ENCODE data around the gene ACTA2. TPM values are rescaled to one million over a fixed set of nuclear protein-coding genes. Genes with fewer than 3 reads are reported as not detected.
"Not testable (repeated sequence)": the region's sequence is repeated elsewhere in the genome, so short reads cannot be mapped to it uniquely, and the experiment has no call there.

The ACTA2 gene
- total RNA-seq, 1 donor from 2014 or later, result 19.0 TPM

DNA sequence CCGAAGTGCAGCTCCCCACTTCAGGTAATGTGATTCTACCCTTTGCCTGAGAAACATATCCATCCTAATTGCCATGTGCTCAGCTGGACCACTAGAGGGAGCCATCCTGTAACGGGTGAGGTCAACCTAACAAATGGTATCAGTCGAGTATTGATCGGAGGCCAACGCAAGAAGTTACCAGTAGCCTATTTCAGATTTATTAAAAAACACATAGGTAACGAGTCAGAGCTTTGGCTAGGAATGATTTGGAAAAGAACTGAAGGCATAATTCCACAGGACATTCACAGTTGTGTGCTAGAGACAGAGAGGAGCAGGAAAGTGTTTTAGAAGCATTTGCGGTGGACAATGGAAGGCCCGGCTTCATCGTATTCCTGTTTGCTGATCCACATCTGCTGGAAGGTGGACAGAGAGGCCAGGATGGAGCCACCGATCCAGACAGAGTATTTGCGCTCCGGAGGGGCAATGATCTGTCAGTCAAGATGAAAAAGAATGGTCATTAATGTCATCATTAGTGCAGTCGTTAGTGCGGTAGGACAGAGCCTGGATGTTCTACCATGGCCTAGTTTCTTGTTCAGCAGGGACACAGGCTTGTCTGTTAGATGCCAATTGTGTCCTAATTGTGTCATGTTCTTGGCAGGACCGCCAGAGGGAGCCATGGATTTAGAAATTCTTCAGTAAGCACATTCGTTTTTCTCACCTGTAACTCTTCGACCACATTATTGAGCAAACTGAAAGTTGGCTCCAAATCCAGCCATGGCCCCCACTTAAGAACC lies 17.5 kb downstream of the ACTA2 start:
- Histone ChIP-seq H3K4me3 (no peak overlapping the region), H3K4me2 (no peak overlapping the region), H3K36me3 (no peaks in the 10 kb centered on the region), H3K27ac (no peak overlapping the region), H3K4me1 (no peaks in the 10 kb centered on the region), H3F3A (ENCODE audit: low read depth) (no peaks in the 10 kb centered on the region), H3K79me2 (ENCODE audit: low read depth) (no peaks in the 10 kb centered on the region), H2AFZ (replicated peaks) (peak overlapping the region; percentile 12), H3K9ac (no peak overlapping the region), H3K9me3 (ENCODE audit: low read depth) (no peaks in the 10 kb centered on the region), H3K27me3 (no peaks in the 10 kb centered on the region), H4K20me1 (ENCODE audit: low read depth) (no peaks in the 10 kb centered on the region)
- no peak overlapping the region for H3K27ac Mint-ChIP-seq
- TF ChIP-seq, protein P1, sequence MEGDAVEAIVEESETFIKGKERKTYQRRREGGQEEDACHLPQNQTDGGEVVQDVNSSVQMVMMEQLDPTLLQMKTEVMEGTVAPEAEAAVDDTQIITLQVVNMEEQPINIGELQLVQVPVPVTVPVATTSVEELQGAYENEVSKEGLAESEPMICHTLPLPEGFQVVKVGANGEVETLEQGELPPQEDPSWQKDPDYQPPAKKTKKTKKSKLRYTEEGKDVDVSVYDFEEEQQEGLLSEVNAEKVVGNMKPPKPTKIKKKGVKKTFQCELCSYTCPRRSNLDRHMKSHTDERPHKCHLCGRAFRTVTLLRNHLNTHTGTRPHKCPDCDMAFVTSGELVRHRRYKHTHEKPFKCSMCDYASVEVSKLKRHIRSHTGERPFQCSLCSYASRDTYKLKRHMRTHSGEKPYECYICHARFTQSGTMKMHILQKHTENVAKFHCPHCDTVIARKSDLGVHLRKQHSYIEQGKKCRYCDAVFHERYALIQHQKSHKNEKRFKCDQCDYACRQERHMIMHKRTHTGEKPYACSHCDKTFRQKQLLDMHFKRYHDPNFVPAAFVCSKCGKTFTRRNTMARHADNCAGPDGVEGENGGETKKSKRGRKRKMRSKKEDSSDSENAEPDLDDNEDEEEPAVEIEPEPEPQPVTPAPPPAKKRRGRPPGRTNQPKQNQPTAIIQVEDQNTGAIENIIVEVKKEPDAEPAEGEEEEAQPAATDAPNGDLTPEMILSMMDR (IDR thresholded peaks at IDR 0.05), result peak; percentile 82
- TF ChIP-seq EZH2phosphoT487 (IDR thresholded peaks at IDR 0.05) (no peak), EZH2 (IDR thresholded peaks at IDR 0.05) (no peak)
- DNase-seq (ENCODE audit: low spot score), result peak; percentile 83
- peaks cover 9% of the 10 kb centered on the region for H3K4me1 Mint-ChIP-seq
- H3K36me3 Mint-ChIP-seq, result no peaks in the 10 kb centered on the region
- peak overlapping the region; percentile 7 for H3K4me3 Mint-ChIP-seq
- no peaks in the 10 kb centered on the region for H3K27me3 Mint-ChIP-seq (ENCODE audit: insufficient read depth, low read depth)
- no peaks in the 10 kb centered on the region for H3K9me3 Mint-ChIP-seq

DNA sequence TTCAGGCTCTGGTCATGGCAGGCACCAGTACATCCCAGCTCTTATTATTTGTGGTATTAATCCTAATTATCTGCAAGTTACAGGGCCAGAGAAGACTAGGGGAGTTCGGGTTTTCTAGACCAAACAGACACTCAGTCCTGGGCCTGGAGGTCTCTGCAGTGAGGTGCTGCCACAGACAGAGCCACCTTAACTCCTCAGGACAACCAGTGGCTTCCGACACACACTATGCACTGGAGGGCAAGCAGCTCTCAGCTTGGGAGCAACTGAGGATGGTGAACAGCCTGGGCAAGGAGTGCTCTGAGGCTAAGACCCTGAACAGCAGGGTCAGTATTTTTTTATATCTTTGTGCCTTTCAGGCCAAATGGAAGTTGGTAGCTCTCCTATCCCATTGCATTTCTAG lies 19.0 kb downstream of the ACTA2 start:
- DNase-seq (ENCODE audit: low spot score), result no peak
- no peak overlapping the region for H3K27ac ChIP-seq
- no peaks in the 10 kb centered on the region for H3K27me3 ChIP-seq
- no peak overlapping the region for H3K4me2 ChIP-seq
- Mint-ChIP-seq H3K9me3 (no peaks in the 10 kb centered on the region), H3K4me3 (no peak overlapping the region), H3K36me3 (no peaks in the 10 kb centered on the region), H3K27me3 (ENCODE audit: insufficient read depth, low read depth) (no peaks in the 10 kb centered on the region), H3K27ac (no peak overlapping the region), H3K4me1 (peaks cover 9% of the 10 kb centered on the region)
- no peak overlapping the region for H3K4me3 ChIP-seq
- H3K9me3 ChIP-seq (ENCODE audit: low read depth), result no peaks in the 10 kb centered on the region
- H3K79me2 ChIP-seq (ENCODE audit: low read depth), result no peaks in the 10 kb centered on the region
- no peaks in the 10 kb centered on the region for H4K20me1 ChIP-seq (ENCODE audit: low read depth)
- H3K4me1 ChIP-seq, result no peaks in the 10 kb centered on the region
- no peaks in the 10 kb centered on the region for H3F3A ChIP-seq (ENCODE audit: low read depth)
- H3K9ac ChIP-seq, result no peak overlapping the region
- TF ChIP-seq, protein P1 (IDR thresholded peaks at IDR 0.05), result no peak
- TF ChIP-seq EZH2 (IDR thresholded peaks at IDR 0.05) (no peak), EZH2phosphoT487 (IDR thresholded peaks at IDR 0.05) (no peak)
- no peaks in the 10 kb centered on the region for H3K36me3 ChIP-seq
- H2AFZ ChIP-seq (replicated peaks), result no peak overlapping the region

DNA sequence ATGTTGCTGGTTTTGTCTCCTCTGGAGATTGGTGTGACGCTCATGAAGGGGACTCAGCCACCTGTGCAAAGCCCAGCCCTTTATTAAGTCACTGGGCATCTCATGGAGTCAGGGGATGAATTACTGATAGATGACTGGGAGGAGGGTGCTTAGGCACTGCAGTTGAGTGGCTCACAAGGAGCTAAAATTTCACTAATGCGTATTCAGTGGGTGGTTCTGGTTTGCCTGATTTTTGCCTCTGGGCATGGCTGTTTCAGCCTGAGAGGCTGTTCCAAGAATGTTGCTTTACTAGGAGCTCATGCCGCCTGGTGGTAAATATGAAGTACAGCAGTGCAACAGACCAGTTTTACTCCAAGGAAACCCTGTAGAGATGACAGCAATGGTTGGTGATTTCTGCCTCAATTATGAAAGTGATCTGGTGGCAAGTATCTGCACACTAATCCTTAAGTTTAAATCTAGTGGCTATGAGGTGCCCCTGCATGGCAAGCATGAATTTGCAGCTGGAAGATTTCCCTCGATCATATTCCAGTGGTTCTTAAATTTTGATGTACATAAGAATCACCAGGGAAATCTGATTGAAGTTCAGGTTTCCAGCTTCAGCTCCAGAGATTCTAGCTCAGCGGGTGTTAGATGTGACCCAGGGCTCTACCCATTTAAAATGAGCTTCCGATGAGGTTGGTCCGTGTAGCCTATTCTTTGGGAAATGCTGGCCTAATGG lies 19.9 kb downstream of the ACTA2 start:
- Histone ChIP-seq H3F3A (ENCODE audit: low read depth) (no peaks in the 10 kb centered on the region), H3K4me3 (no peak overlapping the region), H2AFZ (replicated peaks) (peak overlapping the region; percentile 54), H3K27ac (no peak overlapping the region), H3K27me3 (no peaks in the 10 kb centered on the region), H4K20me1 (ENCODE audit: low read depth) (no peaks in the 10 kb centered on the region), H3K79me2 (ENCODE audit: low read depth) (no peaks in the 10 kb centered on the region), H3K36me3 (no peaks in the 10 kb centered on the region), H3K4me2 (no peak overlapping the region), H3K9me3 (ENCODE audit: low read depth) (no peaks in the 10 kb centered on the region), H3K9ac (no peak overlapping the region), H3K4me1 (no peaks in the 10 kb centered on the region)
- H3K27ac Mint-ChIP-seq, result no peak overlapping the region
- TF ChIP-seq EZH2phosphoT487 (IDR thresholded peaks at IDR 0.05) (no peak), EZH2 (IDR thresholded peaks at IDR 0.05) (no peak)
- TF ChIP-seq, protein P1 (IDR thresholded peaks at IDR 0.05), result peak; percentile 84
- H3K4me1 Mint-ChIP-seq, result peaks cover 9% of the 10 kb centered on the region
- no peaks in the 10 kb centered on the region for H3K27me3 Mint-ChIP-seq (ENCODE audit: insufficient read depth, low read depth)
- peak; percentile 84 for DNase-seq (ENCODE audit: low spot score)
- no peaks in the 10 kb centered on the region for H3K36me3 Mint-ChIP-seq
- H3K9me3 Mint-ChIP-seq, result no peaks in the 10 kb centered on the region
- no peak overlapping the region for H3K4me3 Mint-ChIP-seq

DNA sequence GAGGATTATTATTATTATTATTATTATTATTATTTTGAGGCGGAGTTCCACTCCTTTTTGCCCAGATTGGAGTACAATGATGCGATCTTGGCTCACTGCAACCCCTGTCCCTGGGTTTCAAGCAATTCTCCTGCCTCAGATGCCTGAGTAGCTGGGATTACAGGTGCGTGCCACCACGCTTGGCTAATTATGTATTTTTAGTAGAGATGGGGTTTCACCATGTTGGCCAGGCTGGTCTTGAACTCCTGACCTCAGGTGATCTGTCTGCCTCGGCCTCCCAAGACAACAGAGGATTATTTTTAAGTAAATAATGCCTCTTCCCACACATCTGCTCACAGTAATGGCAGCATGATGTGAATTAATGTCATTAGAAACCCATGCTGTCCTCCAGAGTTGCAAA lies 20.5 kb downstream of the ACTA2 start:
- H3K27ac ChIP-seq; H3K4me2 ChIP-seq; H3K9me3 Mint-ChIP-seq; H3K36me3 ChIP-seq; H3K9me3 ChIP-seq (ENCODE audit: low read depth); H3K79me2 ChIP-seq (ENCODE audit: low read depth); H3F3A ChIP-seq (ENCODE audit: low read depth); H3K27me3 ChIP-seq; H3K4me1 ChIP-seq; H3K36me3 Mint-ChIP-seq; H3K27ac Mint-ChIP-seq; H4K20me1 ChIP-seq (ENCODE audit: low read depth); H3K9ac ChIP-seq; H3K27me3 Mint-ChIP-seq (ENCODE audit: insufficient read depth, low read depth); H3K4me3 Mint-ChIP-seq; H3K4me3 ChIP-seq; H3K4me1 Mint-ChIP-seq; DNase-seq (ENCODE audit: low spot score): not testable (repeated sequence)
- H2AFZ ChIP-seq (replicated peaks), result peak overlapping the region; percentile 54
